GM12892 (cell line): ENCODE measurements around the gene CCDC24.

ENCODE experiments used
- POLR2A ChIP-seq: IDR thresholded peaks from 2 replicates; pipeline ENCODE4 v1.6.1; 2011; ENCODE audit warnings: low read depth, low read length, control low read depth
- POLR2AphosphoS5 ChIP-seq: IDR thresholded peaks from 2 replicates; pipeline ENCODE4 v1.6.1; 2011; ENCODE audit warnings: low read depth, low read length, control low read depth

DNA sequence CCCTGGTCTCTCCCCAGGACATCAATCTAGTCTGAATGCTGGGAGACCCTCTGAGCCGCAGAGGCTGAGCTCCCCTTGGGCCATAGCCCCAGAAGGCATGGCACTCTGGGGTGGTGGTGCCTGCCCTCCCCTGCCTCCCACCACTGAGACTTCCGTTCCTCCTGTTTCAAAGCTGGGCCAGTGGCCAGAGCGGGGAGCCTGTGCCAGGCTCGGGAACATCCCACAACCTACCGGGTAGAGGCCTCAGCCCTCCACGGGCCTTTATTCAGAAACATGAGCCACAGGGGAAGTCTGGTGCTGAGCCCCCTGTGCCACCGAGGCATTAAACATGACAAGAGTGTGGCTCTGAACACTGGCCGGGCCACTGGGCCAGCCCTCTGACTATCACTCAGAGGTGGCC lies 8.1 kb downstream of the CCDC24 start:
- TF ChIP-seq POLR2A (no peak), POLR2AphosphoS5 (no peak)
